ENCODE results near the gene CLDN9.

DNA sequence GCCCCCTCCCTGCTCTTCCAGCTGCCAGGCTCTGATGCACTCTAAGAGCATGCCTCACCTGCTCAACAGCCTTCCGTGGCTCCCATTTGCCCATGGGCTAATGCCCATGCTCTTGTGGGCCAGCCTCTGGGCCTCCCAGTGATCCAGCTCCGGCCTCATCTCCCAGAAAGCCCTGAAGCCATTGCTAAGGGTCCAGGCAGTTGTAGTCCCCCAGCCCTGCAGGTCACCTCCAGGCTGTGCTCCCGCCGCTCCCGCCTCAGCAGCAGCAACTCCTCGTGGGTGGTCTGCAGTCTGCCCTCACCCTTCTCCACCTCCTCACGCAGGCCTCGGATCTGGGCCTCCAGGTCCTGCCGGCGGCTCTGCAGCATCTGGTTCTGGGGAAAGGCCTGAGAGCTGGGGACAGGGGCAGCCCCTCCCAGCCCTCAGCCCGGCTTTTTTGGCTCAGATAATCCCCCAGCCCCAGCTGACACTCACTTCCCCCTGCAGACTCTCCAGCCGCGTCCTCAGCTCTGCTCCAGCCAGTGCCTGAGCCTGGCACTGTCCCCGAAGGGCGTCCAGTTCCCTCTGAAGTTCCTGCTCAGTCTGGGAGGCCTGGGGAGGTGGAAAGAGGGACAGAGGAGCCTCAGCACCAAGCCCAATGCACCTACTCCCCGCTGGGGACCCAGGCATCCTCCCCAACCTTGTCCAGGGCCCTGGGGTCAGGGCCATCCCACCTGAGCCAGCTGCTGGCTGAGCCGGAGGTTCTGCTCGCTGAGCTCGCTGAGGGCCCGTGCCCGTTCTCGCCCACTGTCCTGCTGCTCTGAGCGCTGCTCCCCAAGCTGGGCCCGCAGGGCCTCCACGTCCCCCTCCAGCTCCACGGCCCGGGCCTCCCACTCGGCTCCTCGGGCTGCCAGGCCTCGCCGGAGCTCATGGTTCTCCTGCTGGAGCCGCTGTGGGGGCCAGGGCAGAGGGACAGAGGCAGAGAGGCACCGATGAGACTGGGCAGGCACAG, 17.8 kb downstream of the CLDN9 start:
- no peak for TF ChIP-seq MYC (IDR thresholded peaks at IDR 0.05; ENCODE audit: low read depth, low read length)
- TF ChIP-seq POLR2A (IDR thresholded peaks at IDR 0.05; ENCODE audit: extremely low read depth, insufficient read length), result no peak
- TF ChIP-seq MAX (IDR thresholded peaks at IDR 0.05; ENCODE audit: low read depth, low read length), result no peak
- no peak for TF ChIP-seq CTCF (IDR thresholded peaks at IDR 0.05; ENCODE audit: low read depth, low read length)
